Muscle of leg (tissue), 11 donors: ENCODE measurements around the gene F5. TPM values are rescaled to one million over a fixed set of nuclear protein-coding genes. Genes with fewer than 3 reads are reported as not detected.
"Not testable (repeated sequence)": the region's sequence is repeated elsewhere in the genome, so short reads cannot be mapped to it uniquely, and the experiment has no call there.

Experiments used
- DNase-seq: peaks from one replicate; pipeline ENCODE4 v3.0.0; 2013
- H3K27ac ChIP-seq: one replicate; pipeline ENCODE4 v1.5.1; 2013; ENCODE audit warnings: mild to moderate bottlenecking, low read length, control low read depth
- H3K27me3 ChIP-seq: one replicate; pipeline ENCODE4 v1.6.1; 2013; ENCODE audit warnings: low read length; ENCODE audit not compliant: control insufficient read depth, insufficient read depth
- H3K36me3 ChIP-seq: one replicate; pipeline ENCODE4 v1.6.1; 2013; ENCODE audit warnings: low read length; ENCODE audit not compliant: control insufficient read depth, insufficient read depth
- H3K4me1 ChIP-seq: one replicate; pipeline ENCODE4 v1.6.1; 2013; ENCODE audit warnings: low read length; ENCODE audit not compliant: control insufficient read depth, insufficient read depth
- H3K4me3 ChIP-seq: one replicate; pipeline ENCODE4 v1.5.1; 2013; ENCODE audit warnings: low read length, control low read depth
- H3K9me3 ChIP-seq: replicated peaks from 2 replicates; pipeline ENCODE4 v1.6.1; 2013; ENCODE audit warnings: low read depth, low read length; ENCODE audit not compliant: control insufficient read depth
- WGBS: methylation state at CpG from one replicate; pipeline ENCODE4 v1.1.5; 2013; ENCODE audit warnings: missing lambda C conversion rate; ENCODE audit not compliant: insufficient coverage; 5-methylcytosine and 5-hydroxymethylcytosine counted together
- polyA plus RNA-seq, 8 donors: library from polyadenylated mRNA; unstranded; fragments of 120-200 nt; gene quantifications; one replicate each; pipeline versions ENCODE4 v1.2.1 to v1.2.3, GENCODE V29; 2013; ENCODE audit warnings: inconsistent platforms in 1 of 8, low replicate concordance in 1 of 8; ENCODE audit not compliant: insufficient read length in 8 of 8, insufficient read depth in 1 of 8
- total RNA-seq: library from RNA; stranded (reverse); fragments of 120-200 nt; gene quantifications from one replicate; pipeline ENCODE4 v1.2.4, GENCODE V29; 2013

The F5 gene
- total and polyA plus RNA-seq, 9 donors: 0.07 to 0.71 (median 0.38) TPM

GRCh38 chr1:169546087-169546995, 39.9 kb downstream of the F5 start:
- WGBS: 20% methylated on average over 2 of the region's 15 CpGs
- DNase-seq: peak; percentile 81
- Histone ChIP-seq H3K4me3 (no peak overlapping the region), H3K9me3 (no peaks in the 10 kb centered on the region), H3K4me1 (no peaks in the 10 kb centered on the region), H3K27me3 (no peaks in the 10 kb centered on the region), H3K36me3 (no peaks in the 10 kb centered on the region), H3K27ac (no peak overlapping the region)

GRCh38 chr1:169545472-169545871, 40.8 kb downstream of the F5 start:
- no peaks in the 10 kb centered on the region for H3K27me3 ChIP-seq
- H3K4me1 ChIP-seq: no peaks in the 10 kb centered on the region
- DNase-seq: no peak
- H3K9me3 ChIP-seq: no peaks in the 10 kb centered on the region
- H3K27ac ChIP-seq: no peak overlapping the region
- no peaks in the 10 kb centered on the region for H3K36me3 ChIP-seq
- WGBS: no CpG with 5 or more reads among the region's 2 CpGs
- H3K4me3 ChIP-seq: no peak overlapping the region

GRCh38 chr1:169538998-169539871, 47.0 kb downstream of the F5 start:
- no peak for DNase-seq
- Histone ChIP-seq H3K27me3 (no peaks in the 10 kb centered on the region), H3K36me3 (no peaks in the 10 kb centered on the region), H3K27ac (no peak overlapping the region), H3K4me1 (no peaks in the 10 kb centered on the region), H3K9me3 (no peaks in the 10 kb centered on the region), H3K4me3 (no peak overlapping the region)
- 60% methylated on average over 1 of the region's 3 CpGs for WGBS

- WGBS: no CpG with 5 or more reads among the region's 2 CpGs
- no peak overlapping the region for H3K27ac ChIP-seq
- no peaks in the 10 kb centered on the region for H3K9me3 ChIP-seq
Measured at GRCh38 chr1:169534653-169535052, 51.6 kb downstream of the F5 start.

GRCh38 chr1:169533528-169534190, 52.6 kb downstream of the F5 start:
- H3K27me3 ChIP-seq, H3K27ac ChIP-seq, H3K4me1 ChIP-seq, H3K4me3 ChIP-seq, H3K9me3 ChIP-seq, DNase-seq, H3K36me3 ChIP-seq: not testable (repeated sequence)
- 92% methylated on average over 2 of the region's 9 CpGs for WGBS

More at GRCh38 chr1:169534653-169535052, 51.6 kb downstream of the F5 start:
- Histone ChIP-seq H3K27me3 (no peaks in the 10 kb centered on the region), H3K4me1 (no peaks in the 10 kb centered on the region), H3K36me3 (no peaks in the 10 kb centered on the region), H3K4me3 (no peak overlapping the region)
- no peak for DNase-seq

GRCh38 chr1:169530448-169530847, 55.8 kb downstream of the F5 start:
- H3K4me1 ChIP-seq: no peaks in the 10 kb centered on the region
- no peaks in the 10 kb centered on the region for H3K36me3 ChIP-seq
- no peak overlapping the region for H3K27ac ChIP-seq
- H3K4me3 ChIP-seq: no peak overlapping the region
- no peak for DNase-seq
- no peaks in the 10 kb centered on the region for H3K9me3 ChIP-seq
- WGBS: 94% methylated on average over 2 of the region's 3 CpGs
- H3K27me3 ChIP-seq: no peaks in the 10 kb centered on the region

- WGBS: no CpG with 5 or more reads among the region's 3 CpGs
- Histone ChIP-seq H3K9me3 (no peaks in the 10 kb centered on the region), H3K4me3 (no peak overlapping the region), H3K36me3 (no peaks in the 10 kb centered on the region), H3K27ac (no peak overlapping the region), H3K27me3 (no peaks in the 10 kb centered on the region), H3K4me1 (no peaks in the 10 kb centered on the region)
- peak; percentile 24 for DNase-seq
Measured at GRCh38 chr1:169529068-169529642, 57.1 kb downstream of the F5 start.

- 67% methylated on average over 1 of the region's 9 CpGs for WGBS
- Histone ChIP-seq H3K36me3 (no peaks in the 10 kb centered on the region), H3K9me3 (no peaks in the 10 kb centered on the region), H3K4me3 (no peak overlapping the region), H3K4me1 (no peaks in the 10 kb centered on the region), H3K27ac (no peak overlapping the region), H3K27me3 (no peaks in the 10 kb centered on the region)
- no peak for DNase-seq
Measured at GRCh38 chr1:169528215-169529067, 57.8 kb downstream of the F5 start.
